ENCODE measurements around the gene MYL2. TPM values are rescaled to one million over a fixed set of nuclear protein-coding genes. Genes with fewer than 3 reads are reported as not detected.

The MYL2 gene
- total RNA-seq, 4 donors from 2014 or later, result 2.7 TPM; not detected in 3

GRCh38 chr12:110863161-110863560 is 57.2 kb downstream of the MYL2 start:
- Histone ChIP-seq H3K27me3 (no peaks in the 10 kb centered on the region), H3K9me3 (no peaks in the 10 kb centered on the region), H3K4me1 (no peaks in the 10 kb centered on the region), H3K36me3 (no peaks in the 10 kb centered on the region), H3K4me3 (no peak overlapping the region), H3K27ac (no peak overlapping the region)
- no peak for TF ChIP-seq CTCF (IDR thresholded peaks at IDR 0.05)
- no peak for TF ChIP-seq POLR2A (IDR thresholded peaks at IDR 0.05)
- intact Hi-C loops (cut with DNase I; ENCODE audit: low total_unique reads), result no loop called here
- DNase-seq, result no peak

GRCh38 chr12:110862329-110862728 is 58.0 kb downstream of the MYL2 start:
- no peak for DNase-seq
- Histone ChIP-seq H3K27ac (no peak overlapping the region), H3K36me3 (no peaks in the 10 kb centered on the region), H3K4me3 (no peak overlapping the region), H3K27me3 (no peaks in the 10 kb centered on the region), H3K9me3 (no peaks in the 10 kb centered on the region), H3K4me1 (no peaks in the 10 kb centered on the region)
- intact Hi-C loops (cut with DNase I; ENCODE audit: low total_unique reads), result no loop called here
- no peak for TF ChIP-seq CTCF (IDR thresholded peaks at IDR 0.05)
- no peak for TF ChIP-seq POLR2A (IDR thresholded peaks at IDR 0.05)

- intact Hi-C loops (cut with DNase I; ENCODE audit: low total_unique reads), result no loop called here
- no peaks in the 10 kb centered on the region for H3K36me3 ChIP-seq
- H3K4me1 ChIP-seq, result no peaks in the 10 kb centered on the region
- H3K27ac ChIP-seq, result no peak overlapping the region
- no peaks in the 10 kb centered on the region for H3K27me3 ChIP-seq
- no peak overlapping the region for H3K4me3 ChIP-seq
- DNase-seq, result no peak
- TF ChIP-seq POLR2A (IDR thresholded peaks at IDR 0.05) (no peak), CTCF (IDR thresholded peaks at IDR 0.05) (no peak)
- H3K9me3 ChIP-seq, result no peaks in the 10 kb centered on the region
Measured at GRCh38 chr12:110861729-110862128, 58.6 kb downstream of the MYL2 start.

Other genes with a start within 250 kb of the MYL2 start
- gene HVCN1, start 231.5 kb downstream of the MYL2 start, total RNA-seq, result 10 to 100 TPM in 3 of 4 donors, 1 to 10 TPM in 1; 3.8 to 18.1 (median 14.0) TPM
- 100 to 1,000 TPM; 110 to 224 (median 134) TPM for gene PPP1CC, start 177.7 kb downstream of the MYL2 start, total RNA-seq
- gene CCDC63, start 73.6 kb downstream of the MYL2 start, total RNA-seq, result not detected
- gene CUX2, start 113.6 kb upstream of the MYL2 start, total RNA-seq, result 1 to 10 TPM in 1 of 4 donors, under 1 TPM in 1, not detected in 2; 0.91 to 2.6 TPM

Measured in uterus (tissue), 4 donors.